ENCODE data around the gene VAPA. TPM values are rescaled to one million over a fixed set of nuclear protein-coding genes. Genes with fewer than 3 reads are reported as not detected.

The VAPA gene
- total RNA-seq, 2 experiments from 2014 or later: 162 to 177 TPM

- Histone ChIP-seq H3K4me1 (ENCODE audit: insufficient read depth, low read length) (no peaks in the 10 kb centered on the region), H3K36me3 (ENCODE audit: insufficient read depth, low read length) (no peaks in the 10 kb centered on the region), H3K9me3 (ENCODE audit: control insufficient read depth in 1 of 2, insufficient read depth in 1 of 2, low read length in 2 of 2) (peaks cover 15 to 20% of the 10 kb centered on the region in 2 experiments), H3K27me3 (ENCODE audit: control insufficient read depth in 1 of 2, insufficient read depth in 2 of 2, low read length in 2 of 2) (no peaks in the 10 kb centered on the region), H3K4me3 (ENCODE audit: low read length) (no peak overlapping the region), H3K27ac (ENCODE audit: low read depth in 1 of 2, low read length in 2 of 2) (no peak overlapping the region)
- intact Hi-C loops (cut with DNase I, micrococcal nuclease): no loop called here
- Mint-ChIP-seq H3K9me3 (peaks cover 9% of the 10 kb centered on the region), H3K4me3 (no peak overlapping the region), H3K27ac (no peak overlapping the region), H3K27me3 (peaks cover 27% of the 10 kb centered on the region), H3K36me3 (ENCODE audit: low read depth) (no peaks in the 10 kb centered on the region), H3K4me1 (ENCODE audit: low read depth) (no peaks in the 10 kb centered on the region)
- POLR2A ChIA-PET: no interaction called here
- ATAC-seq (ENCODE audit: poor library complexity) (no peak), DNase-seq (no peak)
- TF ChIP-seq CTCF (IDR thresholded peaks at IDR 0.05): no peak
- CTCF ChIA-PET: no interaction called here
Measured at GRCh38 chr18:9867071-9867594, 46.7 kb upstream of the VAPA start.

GRCh38 chr18:9868857-9869714 lies 44.7 kb upstream of the VAPA start:
- ChIA-PET CTCF (no interaction called here), POLR2A (no interaction called here)
- H3K27ac Mint-ChIP-seq: no peak overlapping the region
- Histone ChIP-seq H3K27me3 (ENCODE audit: control insufficient read depth in 1 of 2, insufficient read depth in 2 of 2, low read length in 2 of 2) (peaks cover 0 to 2% of the 10 kb centered on the region in 2 experiments), H3K27ac (ENCODE audit: low read depth in 1 of 2, low read length in 2 of 2) (no peak overlapping the region), H3K9me3 (ENCODE audit: control insufficient read depth in 1 of 2, insufficient read depth in 1 of 2, low read length in 2 of 2) (peaks cover 15 to 20% of the 10 kb centered on the region in 2 experiments), H3K4me3 (ENCODE audit: low read length) (no peak overlapping the region), H3K4me1 (ENCODE audit: insufficient read depth, low read length) (no peaks in the 10 kb centered on the region), H3K36me3 (ENCODE audit: insufficient read depth, low read length) (no peaks in the 10 kb centered on the region)
- H3K27me3 Mint-ChIP-seq: peaks cover 27% of the 10 kb centered on the region
- intact Hi-C loops (cut with DNase I, micrococcal nuclease): no loop called here
- DNase-seq (no peak), ATAC-seq (ENCODE audit: poor library complexity) (no peak)
- no peak overlapping the region for H3K4me3 Mint-ChIP-seq
- no peak for TF ChIP-seq CTCF (IDR thresholded peaks at IDR 0.05)
- H3K4me1 Mint-ChIP-seq (ENCODE audit: low read depth): no peaks in the 10 kb centered on the region
- H3K9me3 Mint-ChIP-seq: peaks cover 9% of the 10 kb centered on the region
- H3K36me3 Mint-ChIP-seq (ENCODE audit: low read depth): no peaks in the 10 kb centered on the region

GRCh38 chr18:9869715-9870430 lies 43.9 kb upstream of the VAPA start:
- peaks cover 11 to 19% of the 10 kb centered on the region in 2 experiments for H3K9me3 ChIP-seq (ENCODE audit: control insufficient read depth in 1 of 2, insufficient read depth in 1 of 2, low read length in 2 of 2)
- Mint-ChIP-seq H3K27me3 (peaks cover 27% of the 10 kb centered on the region), H3K9me3 (peaks cover 9% of the 10 kb centered on the region), H3K4me3 (no peak overlapping the region), H3K27ac (no peak overlapping the region), H3K36me3 (ENCODE audit: low read depth) (no peaks in the 10 kb centered on the region), H3K4me1 (ENCODE audit: low read depth) (no peaks in the 10 kb centered on the region)
- no peaks in the 10 kb centered on the region for H3K36me3 ChIP-seq (ENCODE audit: insufficient read depth, low read length)
- ATAC-seq (ENCODE audit: poor library complexity) (no peak), DNase-seq (peak in 2 of 14 experiments; percentile 27 to 32)
- no peak for TF ChIP-seq CTCF (IDR thresholded peaks at IDR 0.05)
- peaks cover 0 to 2% of the 10 kb centered on the region in 2 experiments for H3K27me3 ChIP-seq (ENCODE audit: control insufficient read depth in 1 of 2, insufficient read depth in 2 of 2, low read length in 2 of 2)
- ChIA-PET CTCF (no interaction called here), POLR2A (no interaction called here)
- no peak overlapping the region for H3K4me3 ChIP-seq (ENCODE audit: low read length)
- no peak overlapping the region for H3K27ac ChIP-seq (ENCODE audit: low read depth in 1 of 2, low read length in 2 of 2)
- no peaks in the 10 kb centered on the region for H3K4me1 ChIP-seq (ENCODE audit: insufficient read depth, low read length)
- intact Hi-C loops (cut with DNase I, micrococcal nuclease): no loop called here
